H1 (cell line): ENCODE results near the gene CTIF. TPM values are rescaled to one million over a fixed set of nuclear protein-coding genes. Genes with fewer than 3 reads are reported as not detected.

Experiments used
- CTCF ChIA-PET: fragments of 300-600 bp; sonication (Branson Sonifier 250); formaldehyde crosslinking; loops from one replicate; lab custom pipeline; 2021; ENCODE audit not compliant: partially characterized antibody; lab: Charles Lee
- POLR2A ChIA-PET: fragments of 300-600 bp; sonication (Branson Sonifier 250); formaldehyde crosslinking; loops from one replicate; lab custom pipeline; 2021; ENCODE audit warnings: inconsistent platforms; ENCODE audit not compliant: partially characterized antibody; lab: Charles Lee
- DNase-seq, 2 experiments: peaks; one replicate each; pipeline versions ENCODE4 v3.0.0 to v3.0.0-alpha.2; 2010 to 2022; ENCODE audit warnings: low spot score in 2 of 2, low read depth in 1 of 2, mixed read lengths in 1 of 2
- FAIRE-seq: peaks from 2 replicates; lab custom pipeline; 2011; peaks lifted over from hg19 to GRCh38; lab: Jason Lieb, UNC
- H2AFZ ChIP-seq: 2 replicates; pipeline ENCODE4 v1.8.1; 2012; ENCODE audit warnings: low read length, inconsistent platforms
- H2AK5ac ChIP-seq: 2 replicates; pipeline ENCODE4 v1.6.1; 2013; ENCODE audit warnings: low read depth, low read length
- H2BK120ac ChIP-seq: replicated peaks from 2 replicates; pipeline ENCODE3; 2013; ENCODE audit warnings: low read depth, low read length, inconsistent platforms
- H2BK12ac ChIP-seq: 2 replicates; pipeline ENCODE4 v1.6.1; 2013; ENCODE audit warnings: low read depth, low read length
- H2BK15ac ChIP-seq: 2 replicates; pipeline ENCODE4 v1.6.1; 2013; ENCODE audit warnings: low read length
- H2BK20ac ChIP-seq: 2 replicates; pipeline ENCODE4 v1.6.1; 2013; ENCODE audit warnings: low read length
- H2BK5ac ChIP-seq: 2 replicates; pipeline ENCODE4 v1.6.1; 2013; ENCODE audit warnings: low read depth, low read length
- H3K14ac ChIP-seq: 2 replicates; pipeline ENCODE4 v1.6.1; 2013; ENCODE audit warnings: inconsistent platforms; ENCODE audit not compliant: insufficient read length
- H3K18ac ChIP-seq: 2 replicates; pipeline ENCODE4 v1.6.1; 2013; ENCODE audit warnings: low read length; ENCODE audit errors: extremely low read depth
- H3K23ac ChIP-seq: 2 replicates; pipeline ENCODE4 v1.6.1; 2013; ENCODE audit warnings: inconsistent platforms; ENCODE audit not compliant: insufficient read length
- H3K23me2 ChIP-seq: 2 replicates; pipeline ENCODE4 v1.6.1; 2013; ENCODE audit warnings: low read depth, low read length
- H3K27ac ChIP-seq: 2 replicates; pipeline ENCODE4 v1.6.1; 2011; ENCODE audit warnings: low read depth, low read length, inconsistent platforms
- H3K27me3 ChIP-seq, 4 experiments: replicated peaks in 1 of 4; 1 replicate in 1 of 4; 2 replicates in 3 of 4; pipeline versions ENCODE4 v1.6.1 to v1.8.1; 2011 to 2013; ENCODE audit warnings: low read length in 3 of 4, mild to moderate bottlenecking in 3 of 4, inconsistent platforms in 2 of 4, mixed read lengths in 2 of 4, moderate library complexity in 1 of 4; ENCODE audit not compliant: control insufficient read depth in 3 of 4, insufficient read depth in 3 of 4; ENCODE audit errors: extremely low read depth in 1 of 4
- H3K36me3 ChIP-seq, 4 experiments: 2 replicates each; pipeline versions ENCODE4 v1.6.1 to v1.8.1; 2011 to 2013; ENCODE audit warnings: mild to moderate bottlenecking in 4 of 4, low read length in 3 of 4, moderate library complexity in 2 of 4, control low read depth in 1 of 4, inconsistent platforms in 1 of 4; ENCODE audit not compliant: insufficient read depth in 4 of 4, control insufficient read depth in 2 of 4
- H3K4ac ChIP-seq: replicated peaks from 2 replicates; pipeline ENCODE3; 2013; ENCODE audit warnings: low read length, low read depth, mixed read lengths, inconsistent platforms; ENCODE audit not compliant: insufficient read length
- H3K4me1 ChIP-seq, 4 experiments: replicated peaks in 1 of 4; 1 replicate in 1 of 4; 2 replicates in 3 of 4; pipeline versions ENCODE4 v1.6.1 to v1.8.1; 2011 to 2013; ENCODE audit warnings: low read length in 3 of 4, inconsistent platforms in 2 of 4, mixed read lengths in 1 of 4; ENCODE audit not compliant: insufficient read depth in 4 of 4, control insufficient read depth in 3 of 4
- H3K4me2 ChIP-seq, 2 experiments: 2 replicates each; pipeline versions ENCODE4 v1.6.1 to v1.8.1; 2011 to 2013; ENCODE audit warnings: low read depth in 2 of 2, low read length in 2 of 2, control low read depth in 1 of 2, inconsistent platforms in 1 of 2, mild to moderate bottlenecking in 1 of 2; ENCODE audit not compliant: insufficient read depth in 1 of 2
- H3K4me3 ChIP-seq, 4 experiments: fragments of 200-600, 300-600 bp in 1 of 4; sonication (generic), shearing (Covaris generic), sonication (Bioruptor Twin) in 1 of 4; 2 replicates each; pipeline versions ENCODE4 v1.5.1 to v1.8.1; 2011 to 2016; ENCODE audit warnings: low read length in 4 of 4, low read depth in 3 of 4, control low read depth in 2 of 4, inconsistent platforms in 2 of 4, mild to moderate bottlenecking in 2 of 4, mixed read lengths in 1 of 4, moderate library complexity in 1 of 4; ENCODE audit not compliant: insufficient read depth in 2 of 4; ENCODE audit errors: extremely low read depth in 1 of 4
- H3K56ac ChIP-seq: replicated peaks from 2 replicates; pipeline ENCODE3; 2013; ENCODE audit warnings: low read depth, mild to moderate bottlenecking, mixed read lengths, low read length, inconsistent platforms; ENCODE audit not compliant: insufficient read length
- H3K79me1 ChIP-seq: 2 replicates; pipeline ENCODE4 v1.6.1; 2013; ENCODE audit warnings: low read depth, low read length, control low read depth
- H3K79me2 ChIP-seq, 2 experiments: 2 replicates each; pipeline versions ENCODE4 v1.6.1 to v1.8.1; 2012 to 2013; ENCODE audit warnings: low read length in 2 of 2, mild to moderate bottlenecking in 2 of 2, inconsistent platforms in 1 of 2; ENCODE audit not compliant: insufficient read depth in 2 of 2, control insufficient read depth in 1 of 2
- H3K9ac ChIP-seq, 4 experiments: replicated peaks in 1 of 4; 1 replicate in 1 of 4; 2 replicates in 3 of 4; pipeline versions ENCODE4 v1.6.1 to v1.8.1; 2011 to 2013; ENCODE audit warnings: low read depth in 3 of 4, low read length in 3 of 4, control low read depth in 2 of 4, mild to moderate bottlenecking in 2 of 4, moderate library complexity in 2 of 4, inconsistent platforms in 1 of 4; ENCODE audit errors: extremely low read depth in 1 of 4
- H3K9me3 ChIP-seq, 2 experiments: 2 replicates each; pipeline versions ENCODE4 v1.6.1 to v1.8.1; 2012 to 2013; ENCODE audit warnings: mild to moderate bottlenecking in 2 of 2, moderate library complexity in 2 of 2, control low read depth in 1 of 2, inconsistent platforms in 1 of 2, low read depth in 1 of 2, low read length in 1 of 2, mixed read lengths in 1 of 2; ENCODE audit not compliant: insufficient read depth in 2 of 2
- H4K20me1 ChIP-seq, 2 experiments: replicated peaks in 1 of 2; 2 replicates each; pipeline versions ENCODE3 to v1.8.1; 2011 to 2013; ENCODE audit warnings: inconsistent platforms in 2 of 2, low read length in 2 of 2, mild to moderate bottlenecking in 1 of 2; ENCODE audit not compliant: insufficient read depth in 2 of 2, control insufficient read depth in 1 of 2
- H4K5ac ChIP-seq: 2 replicates; pipeline ENCODE4 v1.6.1; 2013; ENCODE audit warnings: low read length, low read depth, mixed read lengths, inconsistent platforms; ENCODE audit not compliant: insufficient read length
- H4K8ac ChIP-seq: 2 replicates; pipeline ENCODE4 v1.8.0; 2013; ENCODE audit warnings: mild to moderate bottlenecking, moderate library complexity, low read length, inconsistent platforms; ENCODE audit not compliant: insufficient read depth; ENCODE audit errors: extremely low read depth
- H4K91ac ChIP-seq: replicated peaks from 2 replicates; pipeline ENCODE3; 2013; ENCODE audit warnings: low read length, mixed read lengths, inconsistent platforms; ENCODE audit not compliant: insufficient read length
- BACH1 ChIP-seq: IDR thresholded peaks from 2 replicates; pipeline ENCODE4 v1.6.1; 2012; ENCODE audit warnings: low read length, improper control_type of control experiment
- CBX5 ChIP-seq: fragments of 300-800, 300-1000 bp; sonication (generic); IDR thresholded peaks from 2 replicates; pipeline ENCODE4 v1.7.1; 2016; ENCODE audit warnings: antibody characterized with exemption, low read length, low read depth
- CHD2 ChIP-seq: IDR thresholded peaks from 2 replicates; pipeline ENCODE4 v1.6.1; 2012; ENCODE audit warnings: low read length, improper control_type of control experiment
- FOSL1 ChIP-seq: IDR thresholded peaks from 2 replicates; pipeline ENCODE4 v1.6.1; 2011; ENCODE audit warnings: mild to moderate bottlenecking, low read depth, low read length, moderate library complexity; ENCODE audit not compliant: insufficient read depth
- KDM4A ChIP-seq: IDR thresholded peaks from one replicate; pipeline ENCODE4 v1.7.1; 2012; ENCODE audit warnings: low read depth, mild to moderate bottlenecking, moderate library complexity, low read length, inconsistent platforms; ENCODE audit not compliant: severe bottlenecking
- RBBP5 ChIP-seq: IDR thresholded peaks from 2 replicates; pipeline ENCODE4 v1.7.1; 2012; ENCODE audit warnings: low read depth, mild to moderate bottlenecking, inconsistent platforms, low read length, moderate library complexity, borderline replicate concordance
- SIRT6 ChIP-seq: IDR thresholded peaks from one replicate; pipeline ENCODE4 v1.7.1; 2012; ENCODE audit warnings: low read length, inconsistent platforms
- SP4 ChIP-seq: IDR thresholded peaks from 2 replicates; pipeline ENCODE4 v1.6.1; 2012; ENCODE audit warnings: low read length, inconsistent platforms
- SRF ChIP-seq: IDR thresholded peaks from 2 replicates; pipeline ENCODE4 v1.6.1; 2011; ENCODE audit warnings: mild to moderate bottlenecking, low read depth, low read length, moderate library complexity
- SUZ12 ChIP-seq: fragments of 200-600 bp; sonication (generic); IDR thresholded peaks from 2 replicates; pipeline ENCODE4 v1.6.1; 2012; ENCODE audit warnings: mild to moderate bottlenecking, inconsistent platforms, low read length, moderate library complexity, mixed read lengths
- TAF1 ChIP-seq: IDR thresholded peaks from 2 replicates; pipeline ENCODE4 v1.6.1; 2011; ENCODE audit warnings: mild to moderate bottlenecking, low read depth, low read length
- TAF7 ChIP-seq: optimal IDR thresholded peaks from 2 replicates; pipeline ENCODE3; 2011; ENCODE audit warnings: low read depth, mild to moderate bottlenecking, inconsistent platforms, low read length, moderate library complexity, borderline replicate concordance
- WGBS, 2 experiments: shearing (Covaris generic) in 1 of 2; methylation state at CpG; one replicate each; pipeline versions ENCODE4 v1.1.6 to v1.1.7; 2013 to 2015; ENCODE audit warnings: low lambda C conversion rate in 2 of 2, mixed read lengths in 2 of 2, inconsistent platforms in 1 of 2, low coverage in 1 of 2, missing lambda C conversion rate in 1 of 2; ENCODE audit not compliant: insufficient replicate concordance in 2 of 2, insufficient coverage in 1 of 2, insufficient read length in 1 of 2; ENCODE audit errors: extremely low coverage in 1 of 2, missing lambda C conversion rate in 1 of 2; 5-methylcytosine and 5-hydroxymethylcytosine counted together
- polyA plus RNA-seq, 7 experiments: library from polyadenylated mRNA; depleted of rRNA in 3 of 7; stranded (reverse) in 5 of 7; unstranded in 2 of 7; fragments of >200 nt in 5 of 7; fragments of 200-250 nt in 2 of 7; gene quantifications; 1 replicate in 5 of 7; 2 replicates in 1 of 7; 4 replicates in 1 of 7; pipeline versions ENCODE4 v1.2.1 to v1.2.3, GENCODE V29; 2011 to 2013; ENCODE audit warnings: missing spikeins in 2 of 7, mixed read lengths in 2 of 7
- total RNA-seq: library from RNA; stranded (reverse); fragmentation: NEBNext Ultra II Directional; extraction: Animal tissue kit (Norgen Biotek cat#: 25700); gene quantifications from 2 replicates; pipeline ENCODE4 v1.2.1, GENCODE V29; 2021

CTIF gene
- total and polyA plus RNA-seq, 2 of the 8 experiments (the other 6 are each of a cell fraction or from before 2014, with no cell fraction given): 9.0 to 17.8 TPM

- Histone ChIP-seq H3K14ac (no peak overlapping the region), H2BK5ac (no peak overlapping the region), H3K23ac (no peak overlapping the region), H3K18ac (no peak overlapping the region), H3K27ac (no peak overlapping the region), H3K23me2 (no peaks in the 10 kb centered on the region), H3K79me2 (no peaks in the 10 kb centered on the region), H3K9me3 (no peaks in the 10 kb centered on the region), H3K79me1 (no peaks in the 10 kb centered on the region), H3K36me3 (no peaks in the 10 kb centered on the region; a peak in 1 of 8 replicates), H3K4me3 (no peak overlapping the region), H3K4me1 (no peaks in the 10 kb centered on the region; a peak in 1 of 7 replicates), H2AFZ (no peak overlapping the region), H2BK15ac (no peak overlapping the region), H4K5ac (no peak overlapping the region), H2BK20ac (no peak overlapping the region), H3K27me3 (no peaks in the 10 kb centered on the region), H4K8ac (no peak overlapping the region), H3K4ac (no peak overlapping the region), H4K20me1 (no peaks in the 10 kb centered on the region), H3K9ac (no peak overlapping the region), H3K4me2 (no peak overlapping the region), H4K91ac (no peak overlapping the region), H2BK120ac (no peak overlapping the region), H3K56ac (no peak overlapping the region), H2AK5ac (no peak overlapping the region), H2BK12ac (no peak overlapping the region)
- FAIRE-seq: no peak
- no peak for DNase-seq
- CTCF ChIA-PET: interaction anchor here (1.2 to 3.7 kb wide), 6 partner anchors 9 to 84 kb away, joined by 3 to 16 read pairs (median 4); no protein-coding TSS in a partner anchor
- POLR2A ChIA-PET: no interaction called here
- WGBS, 2 experiments: 90% methylated on average over 4 of the region's 4 CpGs; no CpG with 5 or more reads in 1 of the 2 experiments
- no peak for TF ChIP-seq TAF1
- no peak for TF ChIP-seq RBBP5
- TF ChIP-seq CHD2: no peak
- no peak for TF ChIP-seq KDM4A
- no peak for TF ChIP-seq TAF7
- TF ChIP-seq CBX5: no peak
- TF ChIP-seq FOSL1: no peak
- TF ChIP-seq SUZ12: no peak
- TF ChIP-seq SP4: no peak
- TF ChIP-seq BACH1: no peak
- TF ChIP-seq SRF: no peak
- no peak for TF ChIP-seq SIRT6
Measured at GRCh38 chr18:48791636-48792105, 252.8 kb downstream of the CTIF start.
